Fibroblast of the conjunctiva (primary cell): ENCODE data around the gene CEP104.

Experiments
- DNase-seq: peaks from one replicate; pipeline ENCODE4 v3.0.0-alpha.2; 2010; ENCODE audit warnings: low read depth

The CEP104 gene

DNA sequence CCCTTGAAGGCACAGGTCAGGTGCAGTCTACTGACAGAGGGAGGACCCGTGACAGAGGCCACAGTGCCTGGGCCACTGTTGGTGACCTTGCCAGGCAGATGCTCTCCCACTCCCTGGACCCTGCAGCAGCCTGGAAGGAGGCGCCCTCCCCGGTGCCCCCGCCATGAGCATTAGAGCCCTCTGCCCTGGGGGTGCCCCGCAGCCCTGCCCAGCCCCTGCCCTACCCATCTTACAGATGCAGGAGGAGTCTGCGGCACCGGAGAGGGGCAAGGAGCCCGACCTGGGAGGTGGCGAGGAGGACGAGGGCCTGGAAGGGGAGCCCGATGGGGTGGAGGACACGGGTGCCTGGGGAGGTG, 94.2 kb downstream of the CEP104 start:
- DNase-seq, result no peak

DNA sequence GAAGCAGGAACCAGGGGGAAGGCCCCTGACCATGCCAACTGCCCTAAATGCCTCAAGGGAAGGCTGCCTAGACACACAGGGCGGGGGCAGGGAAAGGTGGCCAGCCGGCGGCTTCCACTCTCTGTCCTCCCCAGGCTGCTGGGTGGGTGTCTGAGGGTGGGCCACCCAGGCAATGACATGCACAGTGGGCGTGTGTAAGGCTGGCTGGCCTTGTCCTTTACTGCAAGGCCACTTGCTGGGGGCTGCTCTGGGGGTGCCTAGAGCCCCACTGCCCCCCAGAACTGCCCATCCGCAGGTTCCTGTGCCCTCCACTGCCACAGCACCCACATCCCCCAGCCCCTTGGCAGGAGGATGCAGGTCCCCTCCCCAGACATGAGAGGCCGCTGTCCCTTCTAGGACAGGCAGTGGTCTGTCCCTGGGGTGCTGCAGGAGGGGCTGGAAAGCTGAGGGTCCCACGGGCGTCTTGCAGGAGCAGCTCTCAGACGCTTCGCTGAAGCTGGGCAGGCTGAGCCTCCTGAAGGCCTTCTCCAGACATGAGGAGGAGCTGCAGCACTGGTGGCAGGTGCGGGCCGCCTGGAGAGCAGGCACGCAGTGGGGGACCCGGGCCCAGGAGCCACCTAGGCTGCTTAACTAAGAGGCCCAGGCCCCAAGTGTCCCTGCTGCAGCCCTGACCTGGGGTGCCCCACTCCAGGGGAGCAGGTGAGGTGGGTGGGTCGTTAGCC, 94.7 kb downstream of the CEP104 start:
- DNase-seq, result no peak
